Measurements from ENCODE around the gene HAX1.

HAX1 gene

GRCh38 chr1:154239491-154239890 is 32.9 kb upstream of the HAX1 start:
- TF ChIP-seq, protein P1, sequence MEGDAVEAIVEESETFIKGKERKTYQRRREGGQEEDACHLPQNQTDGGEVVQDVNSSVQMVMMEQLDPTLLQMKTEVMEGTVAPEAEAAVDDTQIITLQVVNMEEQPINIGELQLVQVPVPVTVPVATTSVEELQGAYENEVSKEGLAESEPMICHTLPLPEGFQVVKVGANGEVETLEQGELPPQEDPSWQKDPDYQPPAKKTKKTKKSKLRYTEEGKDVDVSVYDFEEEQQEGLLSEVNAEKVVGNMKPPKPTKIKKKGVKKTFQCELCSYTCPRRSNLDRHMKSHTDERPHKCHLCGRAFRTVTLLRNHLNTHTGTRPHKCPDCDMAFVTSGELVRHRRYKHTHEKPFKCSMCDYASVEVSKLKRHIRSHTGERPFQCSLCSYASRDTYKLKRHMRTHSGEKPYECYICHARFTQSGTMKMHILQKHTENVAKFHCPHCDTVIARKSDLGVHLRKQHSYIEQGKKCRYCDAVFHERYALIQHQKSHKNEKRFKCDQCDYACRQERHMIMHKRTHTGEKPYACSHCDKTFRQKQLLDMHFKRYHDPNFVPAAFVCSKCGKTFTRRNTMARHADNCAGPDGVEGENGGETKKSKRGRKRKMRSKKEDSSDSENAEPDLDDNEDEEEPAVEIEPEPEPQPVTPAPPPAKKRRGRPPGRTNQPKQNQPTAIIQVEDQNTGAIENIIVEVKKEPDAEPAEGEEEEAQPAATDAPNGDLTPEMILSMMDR (IDR thresholded peaks at IDR 0.05), result no peak

- TF ChIP-seq, protein P1 (IDR thresholded peaks at IDR 0.05), result no peak
Observed at GRCh38 chr1:154240294-154240833, 32.1 kb upstream of the HAX1 start.

GRCh38 chr1:154241703-154242351 is 30.6 kb upstream of the HAX1 start:
- TF ChIP-seq, protein P1 (IDR thresholded peaks at IDR 0.05), result no peak

GRCh38 chr1:154253671-154254070 is 18.8 kb upstream of the HAX1 start:
- TF ChIP-seq, protein P1 (IDR thresholded peaks at IDR 0.05), result no peak

DNA sequence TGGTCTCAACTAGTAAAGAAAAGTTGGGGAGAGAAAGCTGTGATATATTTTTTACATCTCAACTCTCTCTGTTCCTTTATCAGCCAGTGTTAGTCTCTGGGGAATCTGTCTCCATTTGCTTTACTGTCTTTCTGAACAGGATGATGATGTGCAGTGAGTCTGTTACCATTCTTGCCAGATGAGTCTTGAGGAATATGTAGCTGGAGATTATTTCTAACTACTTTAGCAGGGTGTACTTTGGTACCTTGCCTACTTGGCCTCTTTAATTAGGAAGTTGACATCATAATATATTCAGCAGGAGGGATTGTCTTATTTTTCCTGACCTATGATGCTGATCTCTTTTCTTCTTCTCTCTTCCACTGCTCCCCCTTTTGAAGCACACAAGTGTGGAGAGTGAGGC is 15.7 kb upstream of the HAX1 start:
- TF ChIP-seq, protein P1 (IDR thresholded peaks at IDR 0.05), result no peak

- TF ChIP-seq, protein P1 (IDR thresholded peaks at IDR 0.05), result no peak
Observed at GRCh38 chr1:154258784-154259183, 13.6 kb upstream of the HAX1 start.

DNA sequence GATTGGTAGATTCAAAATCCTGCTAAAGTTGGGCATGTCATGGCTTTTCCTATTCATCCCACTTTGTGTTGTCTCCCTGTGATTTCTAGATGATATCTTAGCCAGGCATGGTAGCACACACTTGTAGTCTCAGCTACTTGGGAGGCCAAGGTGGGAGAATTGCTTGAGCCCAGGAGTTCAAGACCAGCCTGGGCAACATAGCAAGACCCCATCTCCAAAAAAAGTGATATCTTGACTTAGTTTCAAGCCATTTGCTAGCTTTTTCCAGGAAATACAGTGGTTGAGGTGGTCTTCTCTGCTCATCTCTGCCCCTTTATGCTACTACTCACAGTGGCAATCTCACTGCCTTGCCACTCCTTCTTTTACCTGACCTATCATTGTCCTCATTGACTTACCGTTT is 12.3 kb upstream of the HAX1 start:
- TF ChIP-seq, protein P1 (IDR thresholded peaks at IDR 0.05), result no peak
